Lower lobe of right lung (tissue), 2 donors: ENCODE measurements around the gene ILF3. TPM values are rescaled to one million over a fixed set of nuclear protein-coding genes. Genes with fewer than 3 reads are reported as not detected.

Source experiments
- ATAC-seq, 2 donors: fragments of 200-7000 bp; cut with Tn5 transposase; one replicate each; pipeline ENCODE4 v1.9.1; 2020 to 2022; ENCODE audit warnings: mild to moderate bottlenecking in 2 of 2, moderate library complexity in 2 of 2
- DNase-seq: peaks from one replicate; pipeline ENCODE4 v3.0.0-alpha.2; 2020
- H3K27ac ChIP-seq: fragments of 200-600 bp; one replicate; pipeline ENCODE4 v1.8.0; 2022
- H3K27me3 ChIP-seq: fragments of 200-600 bp; one replicate; pipeline ENCODE4 v1.8.0; 2022; ENCODE audit warnings: low read depth
- H3K36me3 ChIP-seq: fragments of 200-600 bp; one replicate; pipeline ENCODE4 v1.8.0; 2022; ENCODE audit warnings: mild to moderate bottlenecking
- H3K4me1 ChIP-seq: fragments of 200-600 bp; one replicate; pipeline ENCODE4 v1.8.0; 2022
- H3K4me3 ChIP-seq: fragments of 200-600 bp; one replicate; pipeline ENCODE4 v1.8.0; 2022; ENCODE audit warnings: mild to moderate bottlenecking
- H3K9me3 ChIP-seq: fragments of 200-600 bp; one replicate; pipeline ENCODE4 v1.8.0; 2022
- CTCF ChIP-seq: fragments of 200-600 bp; IDR thresholded peaks from one replicate; pipeline ENCODE4 v1.8.0; 2022; ENCODE audit warnings: antibody characterized with exemption, mild to moderate bottlenecking
- intact Hi-C: fragments of 100-400 bp; cut with DNase I; formaldehyde crosslinking; loops from one replicate; pipeline ENCODE4 v1.11.0; 2022
- long read RNA-seq: library from polyadenylated mRNA; unstranded; transcript quantifications from one replicate; pipeline ENCODE4 v2.0.0, GENCODE V29; 2021
- total RNA-seq: library from RNA; stranded (reverse); fragmentation: NEBNext Ultra II Directional; extraction: Animal tissue kit (Norgen Biotek cat#: 25700); gene quantifications from one replicate; pipeline ENCODE4 v1.2.1, GENCODE V29; 2021
- donor health status: DM: no; HTN: yes; CAD: no; lungs with severe emphysema.

ILF3 gene
- total RNA-seq = 175 TPM
- long read RNA-seq, full-length matches to known transcripts = 23 of 163 reads
- long read RNA-seq, partial matches to known transcripts = 120 of 163 reads
- long read RNA-seq, other reads (novel, unspliced or antisense) = 20 of 163 reads

GRCh38 chr19:10653732-10654609 is at the start of gene ILF3:
Gene ILF3 (plus strand): TSS chr19:10654346. CDS start chr19:10670606, 16,260 bp downstream.
- peaks cover 50% of the 10 kb centered on the region for H3K4me1 ChIP-seq
- no peak for TF ChIP-seq CTCF
- no peaks in the 10 kb centered on the region for H3K9me3 ChIP-seq
- H3K36me3 ChIP-seq = peaks cover 13% of the 10 kb centered on the region
- peak within 1 kb of the TSS; percentile 98 for H3K27ac ChIP-seq
- H3K4me3 ChIP-seq = peak within 1 kb of the TSS; percentile 77
- ATAC-seq (peak; percentile 94 to 97), DNase-seq (peak; percentile 100)
- intact Hi-C loops = no loop called here
- H3K27me3 ChIP-seq = no peaks in the 10 kb centered on the region

DNA sequence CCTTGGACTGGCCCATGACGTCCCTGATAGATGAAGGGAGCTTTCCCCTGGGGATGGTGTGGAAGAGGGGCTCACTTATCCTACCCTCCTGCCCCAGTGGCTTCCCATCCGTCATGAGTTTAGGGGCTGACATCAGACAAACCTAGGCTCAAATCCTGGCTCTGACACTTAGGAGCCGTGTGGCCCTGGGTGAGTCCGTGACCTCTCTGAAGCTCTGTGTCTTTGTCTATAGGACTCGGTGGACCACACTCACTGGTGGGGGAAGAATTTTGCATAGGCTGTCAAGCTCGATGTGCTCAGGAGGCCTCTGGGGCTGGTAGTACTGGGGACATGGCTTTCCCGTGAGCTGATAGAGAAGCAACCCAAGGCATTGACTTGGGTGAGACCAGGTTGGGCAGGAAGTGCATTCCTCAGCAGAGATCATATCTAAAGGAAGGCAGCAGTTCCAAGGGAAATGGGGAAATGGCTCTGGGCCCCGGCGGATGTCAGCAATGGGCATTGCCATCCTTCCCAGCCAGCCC is 49.6 kb upstream of the ILF3 start:
- H3K9me3 ChIP-seq = no peaks in the 10 kb centered on the region
- peaks cover 44% of the 10 kb centered on the region for H3K4me1 ChIP-seq
- peak; percentile 65 for DNase-seq
- peak; percentile 9 to 15 for ATAC-seq
- H3K27ac ChIP-seq = peak overlapping the region; percentile 96
- peak overlapping the region; percentile 99 for H3K4me3 ChIP-seq
- TF ChIP-seq CTCF = no peak
- intact Hi-C loops = no loop called here
- no peaks in the 10 kb centered on the region for H3K36me3 ChIP-seq
- no peaks in the 10 kb centered on the region for H3K27me3 ChIP-seq

GRCh38 chr19:10611907-10612306 is 42.2 kb upstream of the ILF3 start:
- TF ChIP-seq CTCF = no peak
- no peaks in the 10 kb centered on the region for H3K9me3 ChIP-seq
- intact Hi-C loops = no loop called here
- H3K27ac ChIP-seq = peak overlapping the region; percentile 78
- H3K4me1 ChIP-seq = peaks cover 57% of the 10 kb centered on the region
- DNase-seq (no peak), ATAC-seq (no peak)
- no peaks in the 10 kb centered on the region for H3K36me3 ChIP-seq
- H3K27me3 ChIP-seq = no peaks in the 10 kb centered on the region
- H3K4me3 ChIP-seq = no peak overlapping the region

DNA sequence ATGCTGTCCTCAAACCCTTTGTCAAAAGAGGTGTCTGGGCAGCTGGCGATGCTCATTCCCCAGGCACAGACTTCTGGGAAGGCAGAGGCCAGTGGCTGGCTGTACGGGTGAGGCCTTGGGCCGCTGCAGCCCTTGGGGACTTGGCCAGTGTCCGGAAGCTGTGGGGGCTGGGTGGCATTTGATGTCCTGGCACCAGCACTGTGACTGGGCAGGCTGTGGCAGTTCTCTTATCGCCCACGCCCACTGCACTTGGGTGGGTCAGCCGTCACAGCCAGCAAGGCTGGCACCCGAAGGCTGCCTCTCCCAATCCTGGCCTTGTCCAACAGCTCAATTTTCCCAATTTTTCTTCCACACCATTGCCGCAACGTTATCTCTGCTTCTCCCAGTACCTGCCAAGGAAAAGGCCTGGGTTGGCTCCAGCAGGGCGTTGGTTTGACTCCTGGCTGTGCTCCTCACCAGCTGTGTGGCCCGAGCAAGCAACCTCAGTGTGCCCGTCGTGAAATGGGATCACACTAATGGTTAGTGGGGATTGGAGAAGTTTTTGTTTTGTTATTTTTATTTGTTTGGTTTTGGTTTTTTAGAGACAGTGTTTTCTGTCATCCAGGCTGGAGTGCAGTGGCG is 41.5 kb upstream of the ILF3 start:
- no peaks in the 10 kb centered on the region for H3K27me3 ChIP-seq
- TF ChIP-seq CTCF = no peak
- intact Hi-C loops = no loop called here
- peak overlapping the region; percentile 2 for H3K4me3 ChIP-seq
- peaks cover 64% of the 10 kb centered on the region for H3K4me1 ChIP-seq
- no peaks in the 10 kb centered on the region for H3K9me3 ChIP-seq
- no peaks in the 10 kb centered on the region for H3K36me3 ChIP-seq
- H3K27ac ChIP-seq = peak overlapping the region; percentile 78
- peak; percentile 87 for DNase-seq
- ATAC-seq = peak; percentile 95 to 97

- Histone ChIP-seq H3K4me3 (no peak overlapping the region), H3K4me1 (peaks cover 67% of the 10 kb centered on the region), H3K9me3 (no peaks in the 10 kb centered on the region), H3K27me3 (no peaks in the 10 kb centered on the region), H3K27ac (peak overlapping the region; percentile 21), H3K36me3 (no peaks in the 10 kb centered on the region)
- TF ChIP-seq CTCF = no peak
- intact Hi-C loops = no loop called here
- ATAC-seq (no peak), DNase-seq (no peak)
These were observed 38.6 kb upstream of the ILF3 start for GRCh38 chr19:10615429-10616023.
